CD4-positive, alpha-beta T cell treated with Interleukin-10 for 1 hour (primary cell): ENCODE measurements around the gene OTUD7B.
"Not testable (repeated sequence)": the region's sequence is repeated elsewhere in the genome, so short reads cannot be mapped to it uniquely, and the experiment has no call there.

Source experiments
- DNase-seq: peaks from one replicate; pipeline ENCODE4 v3.0.0-alpha.2; 2020

Gene OTUD7B

GRCh38 chr1:149942207-149942606 is 68.3 kb downstream of the OTUD7B start:
- DNase-seq, result no peak

- DNase-seq, result no peak
Measured at GRCh38 chr1:149940427-149940826, 70.1 kb downstream of the OTUD7B start.

GRCh38 chr1:149938668-149939003 is 71.9 kb downstream of the OTUD7B start:
- not testable (repeated sequence) for DNase-seq

- no peak for DNase-seq
Measured at GRCh38 chr1:149937759-149938158, 72.8 kb downstream of the OTUD7B start.

GRCh38 chr1:149936992-149937705 is 73.4 kb downstream of the OTUD7B start:
- no peak for DNase-seq

- DNase-seq, result no peak
Measured at GRCh38 chr1:149936170-149936991, 74.1 kb downstream of the OTUD7B start, which contains the start of gene MTMR11. MTMR11 (minus strand) TSS chr1:149936879; CDS start chr1:149936647, 232 bp downstream.

GRCh38 chr1:149934356-149934755 is 76.2 kb downstream of the OTUD7B start:
- no peak for DNase-seq

- DNase-seq, result no peak
Measured at GRCh38 chr1:149933208-149933607, 77.3 kb downstream of the OTUD7B start.

GRCh38 chr1:149932474-149932873 is 78.1 kb downstream of the OTUD7B start:
- DNase-seq, result no peak

- no peak for DNase-seq
Measured at GRCh38 chr1:149931212-149931790, 79.2 kb downstream of the OTUD7B start.

GRCh38 chr1:149929856-149930255 is 80.7 kb downstream of the OTUD7B start:
- DNase-seq, result no peak

GRCh38 chr1:149928401-149928724 is 82.2 kb downstream of the OTUD7B start:
- DNase-seq, result no peak

GRCh38 chr1:149927563-149928400 is 82.7 kb downstream of the OTUD7B start, which contains the start of gene SF3B4:
SF3B4 (minus strand) TSS chr1:149927803; CDS start chr1:149927759, 44 bp downstream.
- peak; percentile 95 for DNase-seq

GRCh38 chr1:149927056-149927562 is 83.4 kb downstream of the OTUD7B start:
- DNase-seq, result no peak

GRCh38 chr1:149926296-149926695 is 84.2 kb downstream of the OTUD7B start:
- no peak for DNase-seq

GRCh38 chr1:149925751-149926150 is 84.8 kb downstream of the OTUD7B start:
- DNase-seq, result no peak

GRCh38 chr1:149925345-149925744 is 85.2 kb downstream of the OTUD7B start:
- DNase-seq, result no peak

- no peak for DNase-seq
Measured at GRCh38 chr1:149923626-149924025, 86.9 kb downstream of the OTUD7B start.

- peak; percentile 57 for DNase-seq
Measured at GRCh38 chr1:149917571-149918144, 92.9 kb downstream of the OTUD7B start, which contains the start of gene SV2A. SV2A (minus strand) TSS chr1:149917844; CDS start chr1:149913840, 4,004 bp downstream.

- no peak for DNase-seq
Measured at GRCh38 chr1:149916898-149917252, 93.7 kb downstream of the OTUD7B start.

GRCh38 chr1:149916193-149916897 is 94.2 kb downstream of the OTUD7B start:
- DNase-seq, result no peak
